ENCODE measurements around the gene MSRB1.

DNA sequence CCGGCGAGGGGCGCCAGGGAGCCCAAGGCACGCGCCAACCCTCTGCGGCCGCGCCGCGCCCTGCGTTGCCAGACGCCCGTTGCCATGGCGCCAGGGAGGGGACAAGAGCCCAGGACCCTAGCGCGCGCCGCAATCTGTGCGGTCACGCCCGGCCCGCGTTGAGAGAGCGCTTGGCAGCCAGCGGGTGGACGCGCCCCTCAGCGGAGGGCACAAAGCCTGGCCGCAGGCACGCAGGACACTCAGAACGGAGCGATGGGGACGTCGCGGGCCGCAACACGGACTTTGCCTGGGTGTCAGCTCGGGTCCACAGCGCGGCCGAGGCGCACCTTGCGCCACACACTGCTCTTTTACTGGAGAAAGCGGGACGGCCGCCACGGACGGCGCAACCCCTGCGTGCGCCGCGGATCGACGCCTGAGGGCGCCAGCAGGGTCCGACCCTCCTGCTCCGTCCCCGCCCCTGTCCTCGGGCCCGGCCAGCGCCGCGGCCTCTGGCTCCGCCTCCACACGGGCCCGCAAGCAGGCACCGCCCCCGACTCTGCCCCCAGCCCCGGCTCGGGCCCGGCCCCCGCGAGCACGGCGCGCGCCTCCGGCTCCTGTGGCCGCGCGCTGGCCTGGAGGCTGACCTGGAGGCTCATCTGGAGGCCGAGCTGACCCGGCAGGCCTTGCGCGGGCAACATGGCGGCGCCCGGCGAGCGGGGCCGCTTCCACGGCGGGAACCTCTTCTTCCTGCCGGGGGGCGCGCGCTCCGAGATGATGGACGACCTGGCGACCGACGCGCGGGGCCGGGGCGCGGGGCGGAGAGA lies 40.7 kb upstream of the MSRB1 start, which contains the start of gene GFER:
- TF ChIP-seq CTCF (IDR thresholded peaks at IDR 0.05 in 4 of 5, conservative IDR thresholded peaks at IDR 0.05 in 1 of 5) (peak in 4 of 5 experiments; percentile 20 to 45 (median 35)), POLR2A (IDR thresholded peaks at IDR 0.05) (peak; percentile 29 to 54)
